Activated CD8-positive, alpha-beta memory T cell treated with anti-CD3 and anti-CD28 coated beads for 36 hours (primary cell): ENCODE measurements around the gene SORCS2. TPM values are rescaled to one million over a fixed set of nuclear protein-coding genes. Genes with fewer than 3 reads are reported as not detected.

Experiments
- CTCF ChIA-PET: fragments of 350-600 bp; sonication (Branson Sonifier 250); formaldehyde crosslinking; loops from one replicate; lab custom pipeline; 2021; ENCODE audit warnings: antibody characterized with exemption; lab: Charles Lee
- POLR2A ChIA-PET: fragments of 350-600 bp; sonication (Branson Sonifier 250); formaldehyde crosslinking; loops from one replicate; lab custom pipeline; 2021; ENCODE audit warnings: antibody characterized with exemption; lab: Charles Lee
- total RNA-seq, 2 experiments: library from RNA; stranded (reverse); gene quantifications; one replicate each; pipeline ENCODE4 v1.2.3, GENCODE V29; 2021

The SORCS2 gene
- total RNA-seq, 2 experiments from 2014 or later: not detected

DNA sequence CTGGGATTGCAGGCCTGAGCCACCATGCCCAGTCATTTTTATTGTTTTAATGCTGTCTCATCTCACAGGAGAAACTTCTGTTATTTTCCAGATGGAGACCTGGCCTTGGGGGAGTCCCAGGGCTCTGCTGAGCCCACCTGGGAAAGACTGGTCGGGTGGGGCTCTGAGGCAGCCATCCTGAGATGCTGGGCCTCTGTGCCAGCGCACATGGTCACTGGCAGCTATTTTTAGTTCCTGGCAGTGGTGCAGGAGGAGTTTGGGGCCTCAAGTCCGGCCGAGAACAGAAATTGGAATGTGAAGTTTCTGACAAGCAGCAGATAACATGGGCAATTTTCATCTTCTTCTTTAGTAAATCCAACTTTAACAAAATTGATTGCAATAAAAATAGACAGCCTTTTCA lies 44.5 kb downstream of the SORCS2 start:
- CTCF ChIA-PET: no interaction called here

DNA sequence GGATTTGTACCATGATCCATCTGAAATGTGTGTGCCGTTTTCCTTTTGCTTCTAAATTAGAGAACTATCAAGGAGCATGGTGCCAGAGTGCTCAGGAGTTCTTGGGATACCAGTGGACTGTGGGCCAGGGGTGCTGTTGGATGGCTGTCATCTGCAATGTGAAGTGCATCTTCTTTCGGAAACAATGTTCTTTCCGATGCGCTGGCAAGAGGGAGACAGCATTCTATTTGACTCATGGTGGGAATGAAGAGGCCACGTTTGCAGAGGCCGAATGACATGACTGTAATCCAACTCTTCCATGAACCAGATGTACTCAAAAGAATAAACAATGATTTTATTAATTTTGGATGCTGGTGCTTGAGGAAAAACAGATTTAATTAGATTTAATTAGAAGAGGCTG lies 45.5 kb downstream of the SORCS2 start:
- CTCF ChIA-PET: no interaction called here
- POLR2A ChIA-PET: no interaction called here

More for the DNA sequence above, 44.5 kb downstream of the SORCS2 start:
- POLR2A ChIA-PET: no interaction called here

DNA sequence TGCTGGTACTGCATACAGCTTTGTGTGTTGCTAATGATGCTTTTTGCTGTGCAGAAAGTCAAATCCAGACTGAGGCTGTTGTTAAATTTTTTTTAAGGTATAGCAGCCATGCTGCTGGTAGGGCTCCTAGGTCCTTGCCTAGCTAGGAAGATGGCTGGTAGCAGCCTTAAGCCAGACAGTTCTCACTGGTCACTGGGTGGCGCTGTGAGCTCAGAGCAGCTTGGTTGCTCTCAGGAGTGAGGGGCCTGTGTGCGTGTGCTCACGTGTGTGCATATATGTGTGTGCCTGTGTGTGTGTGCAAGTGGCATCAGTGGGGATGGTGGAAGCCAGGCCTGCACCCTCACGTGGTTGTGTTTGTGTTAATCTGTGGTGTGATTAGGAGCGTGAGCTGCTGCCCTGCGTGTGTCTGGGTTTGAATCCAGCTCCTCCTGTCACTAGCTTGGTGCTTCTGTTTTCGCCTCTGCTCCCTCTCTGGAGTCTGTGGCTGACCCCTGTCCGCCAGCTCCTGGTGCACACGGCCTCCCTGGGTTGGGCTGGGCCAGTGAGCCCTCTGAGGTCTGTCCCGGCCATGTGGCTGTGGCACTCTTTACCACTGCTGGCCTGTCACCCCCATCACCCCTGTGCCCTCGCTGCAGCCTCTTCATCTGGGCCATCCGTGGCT lies 46.1 kb downstream of the SORCS2 start:
- ChIA-PET CTCF (no interaction called here), POLR2A (no interaction called here)

DNA sequence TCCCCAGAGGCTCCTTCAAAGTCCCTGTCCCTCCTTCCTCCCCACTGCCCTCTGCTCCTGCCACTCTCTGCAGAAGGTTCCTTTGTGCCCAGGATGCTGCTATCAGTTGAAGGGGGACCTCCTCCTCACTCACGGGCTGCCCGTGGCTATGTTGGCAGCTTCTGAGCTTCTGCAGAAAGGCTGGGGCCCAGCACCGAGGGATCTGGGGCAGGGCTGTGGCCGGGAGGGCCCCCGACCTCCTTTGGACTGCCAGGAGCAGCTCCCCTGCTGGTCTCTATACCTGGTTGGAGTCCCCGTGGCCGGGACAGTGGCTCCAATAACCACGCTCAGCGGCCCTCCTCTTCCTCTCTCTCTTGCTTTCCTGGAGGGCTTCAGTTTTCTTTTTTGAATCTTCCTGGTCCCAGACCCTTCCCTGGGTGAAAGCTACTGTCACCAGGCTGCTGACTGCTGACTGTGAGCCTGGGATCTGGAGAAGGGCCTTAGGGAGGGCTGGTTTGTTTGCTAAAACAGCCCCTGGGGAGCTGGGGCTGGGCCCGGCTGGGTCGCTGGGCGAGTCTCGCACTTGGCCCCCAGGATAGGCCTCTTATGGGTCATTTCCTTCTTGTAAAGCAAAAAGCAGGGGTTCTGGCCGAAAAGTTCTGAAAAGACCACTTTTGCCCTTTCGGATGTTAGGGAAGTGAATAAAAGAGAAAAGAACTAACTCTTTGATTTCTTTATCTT lies 46.9 kb downstream of the SORCS2 start:
- POLR2A ChIA-PET: no interaction called here
- CTCF ChIA-PET: no interaction called here

DNA sequence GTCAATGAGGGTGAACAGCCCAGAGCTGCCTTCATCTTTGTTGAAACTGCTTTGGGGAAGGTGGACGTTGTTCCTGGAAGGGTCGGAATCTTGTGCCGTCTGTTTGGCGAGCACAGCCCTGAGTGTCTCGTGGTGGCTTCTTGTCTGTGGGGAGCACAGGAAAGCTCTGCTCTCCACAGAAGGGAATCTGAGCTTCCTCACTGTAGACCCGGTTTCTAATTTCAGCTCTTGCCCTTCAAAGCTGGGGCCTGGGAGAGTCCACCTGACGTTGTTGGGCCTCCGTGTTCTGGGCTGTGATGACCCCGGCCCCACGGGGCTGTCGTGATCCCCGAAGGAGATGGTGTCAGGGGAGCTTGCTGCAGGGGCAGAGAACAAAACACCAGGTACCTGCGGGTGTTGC lies 47.5 kb downstream of the SORCS2 start:
- ChIA-PET POLR2A (no interaction called here), CTCF (no interaction called here)

DNA sequence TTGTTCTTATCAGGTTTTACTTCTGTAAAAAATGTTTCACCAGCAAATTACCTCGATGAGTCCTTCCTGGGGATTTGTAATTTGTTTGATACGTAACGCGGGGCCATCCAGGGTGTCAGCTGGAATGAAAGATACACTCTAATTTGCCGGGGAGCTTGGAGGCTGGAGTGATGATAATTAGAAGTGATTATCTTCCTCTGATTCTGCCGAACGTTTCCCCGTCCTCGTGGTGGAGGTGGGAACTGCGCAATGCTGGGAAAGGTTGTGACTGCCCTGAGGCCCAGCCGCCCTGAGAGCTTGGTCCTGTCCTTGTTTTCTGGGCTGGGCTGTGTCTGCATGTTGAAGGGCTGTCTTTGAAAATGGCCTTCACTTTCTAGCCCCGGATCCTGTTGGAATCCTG lies 48.0 kb downstream of the SORCS2 start:
- CTCF ChIA-PET: no interaction called here
- POLR2A ChIA-PET: no interaction called here

DNA sequence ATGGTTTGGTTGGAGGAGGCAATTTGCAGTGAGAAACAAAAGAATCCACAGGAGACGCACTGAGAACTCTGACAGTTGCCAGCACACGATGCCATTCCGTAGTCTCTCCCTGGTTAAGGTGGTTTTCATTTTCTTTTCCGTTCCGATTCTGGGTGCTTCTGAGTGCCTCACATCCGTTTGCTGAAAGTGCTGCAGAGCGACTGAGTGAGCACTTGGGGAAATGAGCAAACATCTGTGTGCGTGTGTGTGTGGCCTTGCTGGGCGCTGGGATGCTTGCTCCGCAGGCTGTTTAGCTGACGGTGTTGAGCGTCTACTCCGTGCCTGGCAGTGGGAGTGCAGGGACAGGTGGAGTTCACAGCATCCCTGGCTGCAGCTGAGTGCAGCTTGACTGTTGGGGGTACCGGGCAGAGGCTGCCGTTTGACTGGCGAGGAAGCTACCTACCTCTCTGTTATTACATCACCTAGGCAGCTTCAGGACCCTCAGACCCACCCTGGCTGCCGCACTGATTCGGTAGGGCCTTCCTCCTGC lies 49.3 kb downstream of the SORCS2 start:
- CTCF ChIA-PET: no interaction called here
- POLR2A ChIA-PET: no interaction called here

DNA sequence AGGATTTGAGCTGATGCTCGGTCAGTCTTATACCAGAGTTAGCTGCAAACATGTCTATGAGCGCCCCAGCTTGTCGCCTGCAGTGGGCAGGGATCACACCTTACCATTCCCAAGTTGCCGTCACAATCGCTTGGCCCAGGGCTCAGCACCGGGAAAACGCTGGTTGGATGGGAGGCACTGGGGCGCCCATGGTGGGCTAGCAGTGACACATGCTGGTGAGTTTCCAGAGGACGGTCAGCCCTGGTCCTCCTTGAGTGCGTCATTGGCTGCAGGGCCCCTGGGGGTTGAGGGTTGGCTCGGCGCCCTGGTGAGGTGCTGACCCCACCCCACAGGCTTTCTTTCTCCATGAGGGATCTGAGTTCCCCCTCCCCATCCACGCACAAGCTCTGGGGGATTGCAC lies 50.4 kb downstream of the SORCS2 start:
- CTCF ChIA-PET: no interaction called here

DNA sequence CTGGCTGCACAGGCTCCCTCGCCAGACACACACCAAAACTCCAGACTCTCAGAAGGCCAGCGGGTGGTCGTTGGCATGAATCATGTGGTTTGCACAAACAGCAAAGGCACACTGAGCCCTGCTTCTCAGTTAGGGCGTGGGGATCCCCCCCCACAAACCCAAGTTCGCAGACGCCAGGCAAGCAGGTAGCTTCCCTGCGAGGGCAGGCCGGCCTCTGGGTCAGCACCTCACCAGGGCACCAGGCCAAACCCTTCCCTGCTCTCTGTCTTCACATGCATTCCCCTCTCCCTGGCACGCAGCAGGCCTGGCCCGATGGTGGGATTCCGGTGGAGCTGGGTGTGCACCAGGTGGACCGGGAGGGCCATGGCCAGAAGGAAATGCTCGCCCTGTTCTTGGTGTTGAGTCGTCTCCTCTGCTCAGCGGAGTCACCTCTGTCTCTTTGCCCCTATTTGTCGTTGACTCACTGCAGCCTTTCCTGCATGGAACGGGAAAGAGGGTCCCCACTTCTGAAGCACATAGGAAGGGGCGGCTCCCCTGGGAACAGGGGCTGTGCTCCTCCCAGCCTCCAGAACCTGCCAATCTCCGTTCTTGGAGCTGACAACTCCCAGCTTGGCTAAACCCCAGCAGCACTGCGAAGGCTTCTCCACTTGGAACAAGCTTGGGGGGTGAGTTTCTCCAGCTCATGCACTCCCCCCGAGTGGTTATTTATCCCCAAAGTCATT lies 51.4 kb downstream of the SORCS2 start:
- ChIA-PET POLR2A (no interaction called here), CTCF (no interaction called here)

More for the DNA sequence above, 50.4 kb downstream of the SORCS2 start:
- POLR2A ChIA-PET: no interaction called here

DNA sequence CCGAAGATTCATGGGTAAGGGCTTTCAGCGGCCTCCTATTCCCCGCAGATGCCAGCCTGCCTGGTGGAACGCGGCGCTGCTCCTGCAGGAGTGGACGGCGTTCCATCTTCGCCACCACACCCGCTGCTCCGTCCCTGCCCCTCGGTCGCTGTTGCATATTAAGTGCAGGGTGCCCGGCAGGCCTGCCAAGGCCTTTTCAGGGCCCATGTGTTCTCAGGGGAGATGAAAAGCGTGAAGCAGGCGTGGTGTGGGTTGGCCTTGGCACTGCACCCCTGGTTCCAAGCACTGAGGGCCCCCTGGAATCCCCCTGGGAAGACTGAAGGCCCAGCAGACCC lies 52.0 kb downstream of the SORCS2 start:
- ChIA-PET POLR2A (no interaction called here), CTCF (no interaction called here)

DNA sequence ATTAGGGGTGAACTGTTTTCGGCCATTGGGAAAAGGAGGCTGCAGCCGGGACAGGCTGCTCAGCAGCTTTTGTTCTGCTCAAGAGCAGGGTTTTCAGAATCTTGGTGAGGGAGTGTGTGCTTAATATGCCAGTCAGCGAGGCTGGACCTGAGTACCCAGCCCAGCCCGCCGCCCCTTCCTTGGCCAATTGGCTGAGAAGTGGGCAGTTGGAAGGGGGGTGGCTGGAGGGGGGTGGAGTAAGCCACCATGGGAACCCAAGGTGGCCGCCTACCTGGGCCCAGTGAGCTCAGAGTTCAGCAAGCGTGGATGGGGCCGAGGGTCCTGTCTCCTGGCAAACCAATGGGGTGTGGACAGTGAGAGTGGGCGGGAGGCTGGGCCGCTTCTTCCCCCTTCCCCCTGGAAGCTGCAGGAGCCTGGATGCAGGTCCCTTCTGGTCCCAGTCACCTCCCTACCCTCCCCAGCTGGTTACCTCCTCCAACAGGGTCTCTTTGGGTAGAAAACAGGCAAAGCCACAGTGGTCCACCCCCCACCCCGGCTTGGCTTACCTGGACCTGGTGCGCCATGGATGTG lies 52.5 kb downstream of the SORCS2 start:
- ChIA-PET CTCF (no interaction called here), POLR2A (no interaction called here)

DNA sequence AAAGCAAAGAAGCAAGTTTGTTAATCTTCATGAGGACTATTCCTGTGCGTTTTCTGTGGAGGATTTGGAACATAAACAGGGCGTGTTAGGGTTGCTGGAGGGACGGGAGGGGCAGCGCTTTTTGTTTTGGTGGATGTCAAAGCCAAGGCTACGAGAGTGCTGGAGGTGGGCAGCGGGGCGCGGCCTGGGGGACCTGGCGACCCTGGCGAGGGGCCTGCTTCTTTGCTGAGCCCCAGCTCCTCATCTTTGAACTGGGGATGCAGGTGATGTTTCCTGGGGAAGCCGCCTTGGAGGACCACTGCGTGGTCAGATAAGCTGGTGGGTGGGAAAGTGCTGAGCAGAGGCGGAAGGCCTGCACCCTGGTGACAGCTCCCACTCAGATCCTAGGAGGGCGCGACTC lies 55.2 kb downstream of the SORCS2 start:
- CTCF ChIA-PET: no interaction called here

DNA sequence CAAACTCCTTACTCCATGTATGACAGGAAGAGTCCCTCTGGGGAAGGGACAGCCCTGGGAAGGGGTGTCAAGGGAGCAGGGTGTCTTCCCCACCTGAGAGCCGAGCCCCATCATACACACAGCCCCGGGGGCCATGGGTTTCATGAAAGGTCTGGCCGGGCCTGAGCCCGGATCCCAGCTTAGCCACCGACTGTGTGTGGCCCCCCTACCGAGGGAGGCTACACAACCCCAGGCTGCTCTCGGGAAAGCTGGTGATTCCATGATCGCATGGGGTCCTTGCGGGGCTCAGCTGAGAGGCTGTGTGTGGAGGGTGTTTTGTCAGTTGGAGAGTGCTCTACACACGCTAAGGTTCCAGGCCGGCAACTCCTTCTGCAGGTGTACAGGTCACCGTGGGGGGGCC lies 55.6 kb downstream of the SORCS2 start:
- POLR2A ChIA-PET: no interaction called here
- CTCF ChIA-PET: no interaction called here

More for the DNA sequence above, 55.2 kb downstream of the SORCS2 start:
- POLR2A ChIA-PET: no interaction called here

DNA sequence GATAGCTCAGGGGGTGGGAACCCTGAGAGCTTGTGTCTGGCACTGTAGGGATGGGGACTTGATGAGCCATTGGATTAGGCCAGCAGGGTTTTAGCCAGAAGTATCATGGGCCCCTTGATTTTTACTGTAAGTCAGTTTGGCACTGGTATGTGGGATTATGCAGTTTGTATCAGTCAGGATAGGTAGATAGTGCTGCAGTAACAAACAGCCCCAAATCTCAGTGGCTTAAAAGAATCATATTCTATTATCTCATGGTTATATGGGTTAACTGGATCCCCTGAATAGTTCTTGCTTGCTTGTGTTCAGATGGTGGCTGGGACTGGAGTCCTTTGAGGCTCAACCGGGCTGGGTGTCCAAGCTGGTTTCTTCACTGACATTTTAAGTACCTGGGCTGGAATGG lies 56.5 kb downstream of the SORCS2 start:
- POLR2A ChIA-PET: no interaction called here
- CTCF ChIA-PET: interaction anchor here (0.6 kb wide), 1 partner anchor 56 kb away, joined by 3 read pairs; no protein-coding TSS in a partner anchor

DNA sequence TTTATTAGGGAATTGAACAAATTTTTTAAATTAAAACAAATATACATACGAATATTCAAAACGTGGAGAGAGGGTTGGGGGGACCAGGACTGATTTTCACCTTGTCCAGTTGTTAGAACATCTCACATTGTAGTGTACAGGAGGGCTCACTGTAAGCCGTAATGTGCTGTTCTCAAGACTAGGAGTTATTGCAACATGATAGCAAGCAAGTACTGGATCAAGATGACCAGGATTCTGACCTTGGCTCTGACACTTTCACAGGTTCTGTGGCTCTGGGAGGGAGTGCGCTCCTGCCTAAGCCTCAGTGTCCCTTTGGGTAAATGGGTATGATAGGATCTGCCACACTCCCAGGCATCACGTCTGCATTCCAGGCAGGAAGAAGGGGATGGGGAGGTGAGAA lies 59.0 kb downstream of the SORCS2 start:
- POLR2A ChIA-PET: no interaction called here

DNA sequence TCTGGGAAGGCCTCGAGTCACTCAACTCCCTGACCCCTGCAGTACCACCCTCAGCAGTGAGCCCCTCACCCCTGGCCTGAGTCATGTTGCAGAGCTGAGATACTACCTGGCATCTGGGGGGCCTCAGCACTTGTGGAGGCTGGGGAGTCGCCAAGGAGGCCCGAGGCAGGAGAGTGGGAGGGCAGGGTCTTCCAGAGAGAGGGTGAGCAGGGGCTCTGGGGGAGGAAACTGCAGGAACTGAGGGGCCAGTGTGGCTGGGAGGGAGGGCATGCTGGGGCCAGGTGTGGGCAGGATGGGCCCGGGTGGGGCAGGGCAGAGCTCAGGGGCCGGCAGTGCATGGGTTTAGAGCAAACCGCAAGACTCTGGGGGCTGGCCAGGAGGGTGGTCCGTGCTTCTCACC lies 59.7 kb downstream of the SORCS2 start:
- ChIA-PET POLR2A (no interaction called here), CTCF (no interaction called here)

More for the DNA sequence above, 59.0 kb downstream of the SORCS2 start:
- CTCF ChIA-PET: no interaction called here

DNA sequence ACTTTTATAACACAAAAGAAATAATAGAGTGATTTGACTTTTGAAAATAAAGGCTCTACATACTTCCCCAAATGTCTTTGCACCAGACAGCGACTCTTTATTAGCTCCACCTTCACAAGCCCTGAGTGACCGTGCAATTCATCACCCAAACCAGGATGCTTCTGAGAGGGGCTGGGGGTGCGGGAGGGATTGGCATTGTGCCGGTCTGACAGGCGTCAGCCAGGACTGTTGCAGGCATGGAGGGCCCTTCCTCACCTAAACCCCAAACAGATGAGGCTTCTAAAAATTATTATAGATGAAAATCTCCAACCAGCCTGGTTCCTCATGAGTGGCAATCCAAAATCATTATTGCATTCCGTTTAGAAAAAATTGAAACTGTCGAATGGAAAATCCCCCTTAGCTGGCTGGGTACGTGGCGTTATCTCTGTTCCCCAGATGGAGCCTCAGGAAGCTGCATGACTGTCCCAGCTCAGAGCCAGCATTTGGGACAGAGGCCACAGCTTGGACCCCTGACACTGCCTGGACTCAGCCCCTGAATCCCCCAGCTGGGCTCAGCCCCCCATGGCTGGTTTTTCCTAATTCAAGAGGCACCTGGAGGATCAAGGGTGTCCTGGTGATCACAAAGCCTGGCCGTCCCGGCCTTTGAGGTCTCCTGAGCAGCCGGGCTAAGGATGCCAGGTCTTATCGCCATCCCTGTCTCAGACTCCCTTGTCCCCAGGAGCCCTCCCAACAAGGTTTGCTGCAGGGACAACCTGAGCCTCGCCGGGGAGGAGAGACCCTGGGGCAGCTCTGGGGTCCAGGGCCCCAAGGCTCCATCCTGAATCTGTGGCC lies 60.4 kb downstream of the SORCS2 start:
- CTCF ChIA-PET: no interaction called here

DNA sequence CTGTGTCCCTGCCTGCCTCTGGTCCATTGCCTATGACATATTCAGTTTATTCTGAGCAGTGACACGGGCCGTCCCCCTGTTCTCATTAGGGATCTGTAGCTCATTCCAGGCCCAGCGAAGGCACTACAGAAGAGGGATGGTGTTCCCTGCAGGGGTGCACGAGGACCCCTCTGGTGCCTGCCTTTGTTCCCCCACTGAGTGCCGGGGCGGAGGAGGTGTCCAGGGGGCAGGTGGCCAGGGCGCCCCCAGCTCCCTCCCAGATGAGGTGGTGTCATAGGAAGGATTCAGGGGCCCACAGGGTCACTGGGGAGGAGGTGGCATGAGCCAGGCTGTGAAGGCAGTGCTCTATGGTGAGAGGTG lies 61.0 kb downstream of the SORCS2 start:
- ChIA-PET POLR2A (no interaction called here), CTCF (no interaction called here)

More for the DNA sequence above, 60.4 kb downstream of the SORCS2 start:
- POLR2A ChIA-PET: no interaction called here

DNA sequence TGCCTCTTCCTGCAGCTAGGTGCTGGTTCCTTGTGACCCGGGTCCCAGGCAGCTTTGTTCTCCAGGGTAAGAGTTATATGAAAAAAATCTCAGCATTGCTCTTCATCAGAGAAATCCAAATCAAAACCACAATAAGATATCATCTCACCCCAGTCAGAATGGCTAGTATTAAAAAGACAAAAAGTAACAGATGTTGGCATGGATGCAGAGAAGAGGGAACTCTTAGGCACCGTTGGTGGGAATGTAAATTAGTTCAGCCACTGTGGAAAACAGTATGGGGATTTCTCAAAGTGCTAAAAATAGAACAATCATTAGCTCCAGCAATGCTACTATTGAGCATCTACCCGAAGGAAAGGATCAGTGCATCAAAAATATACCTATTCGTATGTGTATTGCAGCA lies 61.5 kb downstream of the SORCS2 start:
- ChIA-PET CTCF (no interaction called here), POLR2A (no interaction called here)
